Measurements from ENCODE around the gene TSGA10IP.

Gene TSGA10IP

DNA sequence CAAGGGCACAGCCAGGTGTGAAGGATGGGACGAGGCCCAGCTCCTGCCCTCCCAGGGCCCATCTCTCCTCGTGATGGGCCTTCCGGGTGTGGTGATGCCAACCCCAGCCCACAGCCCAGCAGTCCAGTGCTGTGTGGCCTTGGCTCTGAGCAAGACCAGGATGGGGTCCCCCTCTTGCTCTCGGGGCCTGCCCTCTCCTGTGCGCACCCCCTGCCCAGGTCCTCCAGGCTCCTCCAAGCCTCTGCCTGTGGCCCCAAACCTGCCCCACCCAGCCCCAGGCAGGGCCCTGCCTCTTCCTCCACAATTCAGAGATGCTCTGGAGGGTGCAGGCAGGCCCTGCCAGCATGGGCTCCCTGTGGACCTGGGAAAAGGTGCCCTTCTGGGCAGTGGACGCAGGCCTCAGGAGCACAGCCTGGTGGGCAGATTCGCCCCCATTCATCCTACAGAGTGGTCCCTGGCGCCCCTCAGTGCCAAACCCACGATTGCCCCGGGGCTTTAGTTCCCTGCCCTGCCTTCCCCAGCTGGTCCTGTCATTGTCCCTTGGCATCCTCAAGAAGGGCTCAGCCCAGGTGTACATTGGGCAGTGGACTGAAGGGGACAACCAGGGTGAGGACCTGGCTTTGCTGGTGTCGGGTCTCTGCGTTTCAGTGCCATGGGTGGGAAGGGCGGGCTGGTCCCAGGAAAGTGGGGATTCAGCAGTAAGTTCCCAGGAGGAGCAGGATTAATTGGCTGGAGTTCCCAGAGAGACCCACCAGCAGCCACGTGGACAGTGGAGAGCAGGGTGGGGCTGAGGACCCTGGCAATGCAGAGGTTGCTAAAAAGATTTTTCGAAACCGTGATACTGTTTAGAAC lies 36.9 kb downstream of the TSGA10IP start:
- TF ChIP-seq, protein P1, sequence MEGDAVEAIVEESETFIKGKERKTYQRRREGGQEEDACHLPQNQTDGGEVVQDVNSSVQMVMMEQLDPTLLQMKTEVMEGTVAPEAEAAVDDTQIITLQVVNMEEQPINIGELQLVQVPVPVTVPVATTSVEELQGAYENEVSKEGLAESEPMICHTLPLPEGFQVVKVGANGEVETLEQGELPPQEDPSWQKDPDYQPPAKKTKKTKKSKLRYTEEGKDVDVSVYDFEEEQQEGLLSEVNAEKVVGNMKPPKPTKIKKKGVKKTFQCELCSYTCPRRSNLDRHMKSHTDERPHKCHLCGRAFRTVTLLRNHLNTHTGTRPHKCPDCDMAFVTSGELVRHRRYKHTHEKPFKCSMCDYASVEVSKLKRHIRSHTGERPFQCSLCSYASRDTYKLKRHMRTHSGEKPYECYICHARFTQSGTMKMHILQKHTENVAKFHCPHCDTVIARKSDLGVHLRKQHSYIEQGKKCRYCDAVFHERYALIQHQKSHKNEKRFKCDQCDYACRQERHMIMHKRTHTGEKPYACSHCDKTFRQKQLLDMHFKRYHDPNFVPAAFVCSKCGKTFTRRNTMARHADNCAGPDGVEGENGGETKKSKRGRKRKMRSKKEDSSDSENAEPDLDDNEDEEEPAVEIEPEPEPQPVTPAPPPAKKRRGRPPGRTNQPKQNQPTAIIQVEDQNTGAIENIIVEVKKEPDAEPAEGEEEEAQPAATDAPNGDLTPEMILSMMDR (conservative IDR thresholded peaks at IDR 0.05; ENCODE audit: low read depth, low read length) = no peak
- no peak for DNase-seq (ENCODE audit: low read depth)
- no peak overlapping the region for H3K4me3 ChIP-seq (ENCODE audit: low read depth, low read length)

DNA sequence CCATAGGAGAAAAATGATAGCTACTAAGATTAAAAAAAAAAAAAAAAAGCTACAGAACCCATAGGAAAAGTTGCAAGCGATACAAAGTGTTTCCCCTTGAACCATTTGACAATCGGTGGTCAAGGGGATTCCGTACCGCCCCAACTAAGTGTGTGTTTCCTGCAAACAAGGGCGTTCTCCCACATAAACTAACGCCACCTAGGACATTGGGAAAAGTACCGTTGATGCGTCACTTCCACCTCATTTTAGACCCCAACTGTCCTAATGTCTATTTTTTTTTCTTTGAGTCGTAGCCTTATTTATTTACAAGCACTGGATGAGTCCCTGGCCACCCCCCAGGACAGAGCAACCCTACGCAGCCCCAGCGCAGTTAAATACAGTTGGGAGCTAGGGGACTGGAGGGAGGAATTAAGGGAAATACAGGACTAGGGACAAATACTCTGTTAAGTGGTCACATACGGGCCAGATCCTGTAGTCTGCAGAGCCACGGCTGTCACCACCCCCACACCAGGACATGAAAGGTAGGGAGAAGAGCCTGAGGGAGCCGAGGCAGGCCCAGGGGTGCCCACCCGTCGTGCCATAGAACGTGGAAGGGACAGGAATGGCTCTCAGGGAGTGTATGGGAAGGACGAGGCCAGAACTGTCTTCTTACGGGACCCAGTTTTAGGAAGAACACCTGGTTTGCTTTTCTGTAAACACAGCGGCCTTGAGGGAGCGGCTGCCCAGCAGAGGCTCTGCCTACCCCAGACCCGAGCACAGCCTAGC lies 37.7 kb downstream of the TSGA10IP start:
- no peak for DNase-seq (ENCODE audit: low read depth)
- TF ChIP-seq, protein P1 (conservative IDR thresholded peaks at IDR 0.05; ENCODE audit: low read depth, low read length) = no peak
- no peak overlapping the region for H3K4me3 ChIP-seq (ENCODE audit: low read depth, low read length)

DNA sequence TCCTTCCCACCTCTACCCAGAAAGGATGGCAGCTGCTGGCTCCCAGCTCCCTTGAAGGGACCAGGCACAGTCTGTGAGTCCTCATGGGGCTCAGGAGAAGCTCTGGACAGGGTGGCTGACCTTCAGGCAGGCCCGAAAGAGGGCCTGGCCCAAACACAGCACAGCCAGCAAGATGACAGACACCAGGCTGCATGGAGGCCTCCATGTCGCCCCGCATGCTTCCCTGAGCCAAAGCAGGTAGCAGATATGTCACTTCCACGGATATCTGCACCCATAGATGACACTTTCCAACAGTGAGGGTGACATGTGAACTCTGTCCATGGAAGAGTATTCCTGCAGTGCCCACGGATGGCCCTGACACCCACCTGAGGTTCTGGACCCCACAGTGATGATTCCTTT lies 38.3 kb downstream of the TSGA10IP start:
- H3K4me3 ChIP-seq (ENCODE audit: low read depth, low read length) = no peak overlapping the region
- DNase-seq (ENCODE audit: low read depth) = no peak
- TF ChIP-seq, protein P1 (conservative IDR thresholded peaks at IDR 0.05; ENCODE audit: low read depth, low read length) = no peak

DNA sequence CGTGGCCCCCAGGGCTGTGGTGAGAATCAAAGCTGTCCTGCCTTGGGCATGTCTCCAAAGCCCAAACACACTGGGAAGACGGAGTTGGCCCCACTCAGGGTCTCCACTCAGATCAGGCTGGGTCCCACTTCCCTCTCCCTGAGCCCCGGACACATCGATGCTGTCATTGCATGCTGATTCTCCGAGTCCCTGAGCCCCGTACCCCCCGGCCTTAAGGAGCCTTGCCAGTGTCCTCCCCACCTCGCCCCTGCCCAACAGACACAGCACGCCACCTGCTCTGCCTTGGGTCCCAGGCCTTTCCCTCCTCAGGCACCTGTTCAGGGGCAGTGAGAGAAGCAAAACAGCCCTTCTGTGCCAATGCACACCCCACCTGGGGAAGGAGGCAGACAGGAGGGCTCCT lies 42.1 kb downstream of the TSGA10IP start:
- no peak for DNase-seq (ENCODE audit: low read depth)
- TF ChIP-seq, protein P1 (conservative IDR thresholded peaks at IDR 0.05; ENCODE audit: low read depth, low read length) = no peak
- H3K4me3 ChIP-seq (ENCODE audit: low read depth, low read length) = no peak overlapping the region

DNA sequence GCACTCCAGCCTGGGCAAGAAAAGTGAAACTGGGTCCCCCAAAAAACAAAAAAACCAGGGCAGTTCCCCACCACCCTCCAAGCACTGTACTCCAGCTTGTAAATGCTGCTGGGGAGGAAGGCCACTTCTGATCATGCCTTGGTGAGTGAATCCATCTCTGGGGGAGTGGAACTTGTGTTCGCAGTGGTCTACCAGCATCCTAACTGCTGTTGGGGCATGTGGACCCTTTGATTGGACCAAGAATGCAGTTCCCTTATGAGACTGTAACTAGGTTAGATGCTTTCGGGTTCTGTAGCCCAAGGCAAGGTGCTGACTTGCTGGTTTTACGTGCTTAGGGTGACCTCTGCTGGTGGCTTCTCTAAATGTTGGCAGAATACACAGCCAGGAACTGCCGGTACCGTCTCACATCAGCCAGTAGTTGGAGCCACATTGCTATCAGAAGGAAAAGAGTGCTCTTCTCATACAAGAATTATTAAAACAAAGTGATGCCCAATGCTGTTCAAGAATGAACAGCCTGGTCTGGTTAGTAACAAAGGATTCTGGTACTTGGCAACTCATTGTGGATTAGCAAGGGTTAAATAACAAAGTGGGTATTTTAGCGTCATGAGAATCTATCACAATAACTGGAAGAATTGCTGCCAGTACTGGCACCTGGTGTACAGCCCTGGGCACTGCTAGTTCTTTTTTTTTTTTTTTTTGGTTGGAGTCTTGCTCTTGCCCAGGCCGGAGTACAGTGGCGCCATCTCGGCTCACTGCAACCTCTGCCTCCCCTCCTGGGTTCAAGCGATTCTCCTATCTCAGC lies 43.7 kb downstream of the TSGA10IP start:
- TF ChIP-seq, protein P1 (conservative IDR thresholded peaks at IDR 0.05; ENCODE audit: low read depth, low read length) = peak; percentile 94
- DNase-seq (ENCODE audit: low read depth) = peak; percentile 98
- no peak overlapping the region for H3K4me3 ChIP-seq (ENCODE audit: low read depth, low read length)

DNA sequence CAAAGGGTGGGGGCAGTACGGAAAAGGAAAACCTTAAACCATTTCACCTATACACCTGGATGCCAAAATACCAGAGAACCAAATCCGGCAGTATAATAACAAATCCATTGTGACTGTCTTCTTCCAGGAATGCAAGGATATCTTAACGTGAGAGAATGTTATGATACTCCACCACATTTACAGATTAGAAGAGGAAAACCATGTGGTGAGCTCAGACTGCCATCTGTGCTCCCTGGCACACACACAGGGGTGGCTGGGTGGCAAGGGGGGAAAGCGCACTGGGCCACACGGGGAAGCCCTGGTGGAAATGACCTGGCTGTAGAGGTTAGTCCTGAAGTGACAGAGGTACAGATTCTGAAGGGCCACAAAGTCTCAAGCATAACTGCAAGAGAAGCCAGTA lies 46.8 kb downstream of the TSGA10IP start:
- no peak overlapping the region for H3K4me3 ChIP-seq (ENCODE audit: low read depth, low read length)
- TF ChIP-seq, protein P1 (conservative IDR thresholded peaks at IDR 0.05; ENCODE audit: low read depth, low read length) = no peak
- DNase-seq (ENCODE audit: low read depth) = no peak

All from choroid plexus epithelial cell (primary cell).